Activated naive CD4-positive, alpha-beta T cell treated with anti-CD3 and anti-CD28 coated beads for 36 hours (primary cell): ENCODE data around the gene NUDCD3. TPM values are rescaled to one million over a fixed set of nuclear protein-coding genes. Genes with fewer than 3 reads are reported as not detected.

ENCODE experiments used
- CTCF ChIA-PET: fragments of 350-600 bp; sonication (Branson Sonifier 250); formaldehyde crosslinking; loops from one replicate; lab custom pipeline; 2021; ENCODE audit warnings: antibody characterized with exemption; lab: Charles Lee
- DNase-seq: peaks from one replicate; pipeline ENCODE4 v3.0.0-alpha.2; 2020
- H3K27ac Mint-ChIP-seq: one replicate; pipeline ENCODE4 v1.8.0; 2021; ENCODE audit warnings: mild to moderate bottlenecking, mixed read lengths
- H3K27me3 Mint-ChIP-seq: one replicate; pipeline ENCODE4 v1.8.0; 2021; ENCODE audit warnings: low read depth, mixed read lengths
- H3K36me3 Mint-ChIP-seq: one replicate; pipeline ENCODE4 v1.8.0; 2021; ENCODE audit warnings: low read depth, mixed read lengths
- H3K4me1 Mint-ChIP-seq: one replicate; pipeline ENCODE4 v1.8.0; 2021; ENCODE audit warnings: low read depth, mixed read lengths
- H3K4me3 Mint-ChIP-seq: one replicate; pipeline ENCODE4 v1.8.0; 2021; ENCODE audit warnings: mild to moderate bottlenecking, moderate library complexity, mixed read lengths
- H3K9me3 Mint-ChIP-seq: one replicate; pipeline ENCODE4 v1.8.0; 2021; ENCODE audit warnings: mixed read lengths
- intact Hi-C: fragments of 100-400 bp; cut with micrococcal nuclease; formaldehyde crosslinking; loops from one replicate; pipeline ENCODE4 v1.15.1; 2023
- total RNA-seq, 2 experiments: library from RNA; stranded (reverse); gene quantifications; one replicate each; pipeline ENCODE4 v1.2.3, GENCODE V29; 2021

Gene NUDCD3
- total RNA-seq, 2 experiments from 2014 or later, result 81.1 to 81.8 TPM

- no peak overlapping the region for H3K4me3 Mint-ChIP-seq
- H3K9me3 Mint-ChIP-seq, result no peaks in the 10 kb centered on the region
- CTCF ChIA-PET, result interaction anchor here (1.2 kb wide), 1 partner anchor 10 kb away, joined by 4 read pairs; no protein-coding TSS in a partner anchor
- peaks cover 29% of the 10 kb centered on the region for H3K36me3 Mint-ChIP-seq
- no peak overlapping the region for H3K27ac Mint-ChIP-seq
- intact Hi-C loops, result no loop called here
- H3K4me1 Mint-ChIP-seq, result peaks cover 47% of the 10 kb centered on the region
- DNase-seq, result no peak
- no peaks in the 10 kb centered on the region for H3K27me3 Mint-ChIP-seq
These were observed 19.0 kb downstream of the NUDCD3 start for GRCh38 chr7:44471436-44471835.

DNA sequence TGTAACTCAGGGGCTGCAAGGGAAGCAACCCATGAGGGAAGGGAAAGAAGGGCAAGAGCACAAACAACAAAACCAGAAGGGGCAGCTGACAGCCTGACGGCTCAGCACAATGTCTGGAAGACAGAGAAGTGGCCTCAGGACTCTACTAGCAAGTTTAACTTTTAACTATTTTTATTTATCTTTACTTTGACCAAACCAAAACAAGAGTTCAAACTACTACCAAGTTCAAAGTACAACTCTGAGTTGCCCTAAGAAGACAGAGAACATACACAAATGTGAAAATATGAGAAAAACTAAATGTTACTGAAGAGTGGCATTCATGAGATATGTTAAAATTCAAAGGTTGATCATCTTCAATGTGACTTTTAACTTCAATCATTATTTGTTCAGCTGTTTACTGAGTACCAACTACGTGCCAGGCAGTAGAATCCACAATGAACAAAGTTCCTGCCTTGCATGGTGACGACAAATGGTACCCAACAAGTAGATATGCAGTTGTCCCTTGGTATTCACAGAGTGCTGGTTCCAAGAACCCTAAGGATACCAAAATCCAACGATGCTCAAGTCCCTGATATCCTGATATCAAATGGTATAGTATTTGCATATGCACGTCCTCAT, 19.7 kb downstream of the NUDCD3 start:
- Mint-ChIP-seq H3K27ac (no peak overlapping the region), H3K27me3 (no peaks in the 10 kb centered on the region), H3K4me3 (no peak overlapping the region), H3K9me3 (no peaks in the 10 kb centered on the region), H3K4me1 (peaks cover 53% of the 10 kb centered on the region), H3K36me3 (peaks cover 26% of the 10 kb centered on the region)
- intact Hi-C loops, result no loop called here
- no peak for DNase-seq
- CTCF ChIA-PET, result interaction anchor here (1.2 kb wide), 1 partner anchor 9 kb away, joined by 4 read pairs; no protein-coding TSS in a partner anchor

- H3K9me3 Mint-ChIP-seq, result no peaks in the 10 kb centered on the region
- intact Hi-C loops, result no loop called here
- DNase-seq, result no peak
- H3K36me3 Mint-ChIP-seq, result peaks cover 27% of the 10 kb centered on the region
- peaks cover 58% of the 10 kb centered on the region for H3K4me1 Mint-ChIP-seq
- no peak overlapping the region for H3K4me3 Mint-ChIP-seq
- no peak overlapping the region for H3K27ac Mint-ChIP-seq
- CTCF ChIA-PET, result interaction anchor here (0.6 to 1.2 kb wide), 2 partner anchors 8 to 130 kb away, joined by 3 to 4 read pairs; no protein-coding TSS in a partner anchor
- H3K27me3 Mint-ChIP-seq, result no peaks in the 10 kb centered on the region
These were observed 20.4 kb downstream of the NUDCD3 start for GRCh38 chr7:44470135-44470479.

GRCh38 chr7:44469461-44470134, 20.9 kb downstream of the NUDCD3 start:
- Mint-ChIP-seq H3K27ac (no peak overlapping the region), H3K4me1 (peaks cover 57% of the 10 kb centered on the region), H3K4me3 (no peak overlapping the region), H3K27me3 (no peaks in the 10 kb centered on the region), H3K9me3 (no peaks in the 10 kb centered on the region), H3K36me3 (peaks cover 28% of the 10 kb centered on the region)
- CTCF ChIA-PET, result interaction anchor here (0.6 to 1.1 kb wide), 2 partner anchors 37 to 130 kb away, joined by 3 read pairs; no protein-coding TSS in a partner anchor
- DNase-seq, result no peak
- intact Hi-C loops, result loop anchor here (10.0 kb wide), 1 partner anchor 345 kb away; the partner anchor contains the start of gene POLD2

DNA sequence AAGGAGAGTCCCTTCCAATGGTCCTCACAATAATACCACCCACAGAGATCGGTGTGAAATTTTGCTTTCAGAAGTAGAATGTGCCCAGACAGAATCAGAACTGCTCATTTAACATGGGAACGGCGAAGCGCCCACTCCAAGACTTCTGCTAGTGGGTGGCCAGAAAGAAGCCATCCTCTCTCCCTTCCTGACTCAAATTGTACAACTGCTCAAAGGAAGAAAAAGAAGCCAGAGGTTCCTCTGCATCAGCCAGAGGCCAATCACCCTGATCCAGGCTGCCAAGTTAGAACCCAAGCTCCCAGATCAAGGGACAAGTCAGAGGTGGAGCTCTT, 23.3 kb downstream of the NUDCD3 start:
- intact Hi-C loops, result loop anchor here (10.0 kb wide), 1 partner anchor 342 kb away; the partner anchor contains the start of gene POLD2
- H3K27ac Mint-ChIP-seq, result no peak overlapping the region
- no peak overlapping the region for H3K4me3 Mint-ChIP-seq
- H3K36me3 Mint-ChIP-seq, result peaks cover 26% of the 10 kb centered on the region
- CTCF ChIA-PET, result interaction anchor here (0.7 to 1.0 kb wide), 2 partner anchors 10 to 70 kb away, joined by 3 to 4 read pairs; no protein-coding TSS in a partner anchor
- H3K4me1 Mint-ChIP-seq, result peaks cover 64% of the 10 kb centered on the region
- H3K27me3 Mint-ChIP-seq, result no peaks in the 10 kb centered on the region
- DNase-seq, result no peak
- no peaks in the 10 kb centered on the region for H3K9me3 Mint-ChIP-seq

GRCh38 chr7:44466300-44467216, 23.9 kb downstream of the NUDCD3 start:
- CTCF ChIA-PET, result interaction anchor here (0.9 to 1.0 kb wide), 2 partner anchors 9 to 10 kb away, joined by 3 read pairs; no protein-coding TSS in a partner anchor
- Mint-ChIP-seq H3K27ac (no peak overlapping the region), H3K9me3 (no peaks in the 10 kb centered on the region), H3K27me3 (no peaks in the 10 kb centered on the region), H3K36me3 (peaks cover 26% of the 10 kb centered on the region), H3K4me3 (no peak overlapping the region), H3K4me1 (peaks cover 66% of the 10 kb centered on the region)
- intact Hi-C loops, result loop anchor here (10.0 kb wide), 1 partner anchor 342 kb away; the partner anchor contains the start of gene POLD2
- peak; percentile 39 for DNase-seq

- no peak for DNase-seq
- H3K27ac Mint-ChIP-seq, result no peak overlapping the region
- intact Hi-C loops, result loop anchor here (10.0 kb wide), 1 partner anchor 341 kb away; the partner anchor contains the start of gene POLD2
- H3K4me1 Mint-ChIP-seq, result peaks cover 73% of the 10 kb centered on the region
- peaks cover 27% of the 10 kb centered on the region for H3K36me3 Mint-ChIP-seq
- CTCF ChIA-PET, result no interaction called here
- H3K27me3 Mint-ChIP-seq, result no peaks in the 10 kb centered on the region
- H3K4me3 Mint-ChIP-seq, result no peak overlapping the region
- H3K9me3 Mint-ChIP-seq, result no peaks in the 10 kb centered on the region
These were observed 25.0 kb downstream of the NUDCD3 start for GRCh38 chr7:44465490-44465889.

- no peaks in the 10 kb centered on the region for H3K27me3 Mint-ChIP-seq
- H3K9me3 Mint-ChIP-seq, result no peaks in the 10 kb centered on the region
- CTCF ChIA-PET, result interaction anchor here (0.7 to 0.9 kb wide), 4 partner anchors 11 to 299 kb away, joined by 3 read pairs; no protein-coding TSS in a partner anchor
- H3K4me1 Mint-ChIP-seq, result peaks cover 72% of the 10 kb centered on the region
- H3K27ac Mint-ChIP-seq, result no peak overlapping the region
- intact Hi-C loops, result loop anchor here (5.0 to 10.0 kb wide), 3 partner anchors 221 to 338 kb away; partner anchors contain the start of gene POLD2
- no peak overlapping the region for H3K4me3 Mint-ChIP-seq
- H3K36me3 Mint-ChIP-seq, result peaks cover 23% of the 10 kb centered on the region
- DNase-seq, result no peak
These were observed 27.2 kb downstream of the NUDCD3 start for GRCh38 chr7:44463169-44463808.

DNA sequence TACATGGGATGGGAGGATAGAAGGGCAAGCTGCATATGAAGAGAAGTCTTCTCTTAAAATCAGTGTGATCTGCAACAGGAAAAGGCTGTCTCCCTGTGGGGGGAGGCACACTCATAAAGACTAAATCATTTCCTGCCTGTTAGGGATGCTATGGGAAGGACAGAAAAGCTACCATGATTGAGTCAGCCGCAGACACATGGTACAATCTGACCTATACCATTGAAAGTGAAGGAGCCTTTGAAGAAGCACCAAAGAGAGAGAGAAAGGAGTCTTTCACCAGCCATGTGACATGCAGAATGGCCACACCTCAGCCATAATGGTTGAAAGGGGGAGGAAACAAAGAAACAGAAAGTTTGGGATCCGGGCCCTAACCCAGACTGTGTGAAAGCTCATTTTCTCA, 29.1 kb downstream of the NUDCD3 start:
- Mint-ChIP-seq H3K4me3 (peak overlapping the region; percentile 59), H3K9me3 (no peaks in the 10 kb centered on the region), H3K27me3 (no peaks in the 10 kb centered on the region), H3K27ac (peak overlapping the region; percentile 94), H3K4me1 (peaks cover 75% of the 10 kb centered on the region), H3K36me3 (peaks cover 21% of the 10 kb centered on the region)
- CTCF ChIA-PET, result interaction anchor here (0.5 to 1.7 kb wide), 8 partner anchors 9 to 221 kb away, joined by 3 to 7 read pairs (median 4); no protein-coding TSS in a partner anchor
- DNase-seq, result peak; percentile 79
- intact Hi-C loops, result loop anchor here (1.0 to 10.0 kb wide), 7 partner anchors 13 to 385 kb away; partner anchors contain the start of genes NUDCD3 and POLD2

DNA sequence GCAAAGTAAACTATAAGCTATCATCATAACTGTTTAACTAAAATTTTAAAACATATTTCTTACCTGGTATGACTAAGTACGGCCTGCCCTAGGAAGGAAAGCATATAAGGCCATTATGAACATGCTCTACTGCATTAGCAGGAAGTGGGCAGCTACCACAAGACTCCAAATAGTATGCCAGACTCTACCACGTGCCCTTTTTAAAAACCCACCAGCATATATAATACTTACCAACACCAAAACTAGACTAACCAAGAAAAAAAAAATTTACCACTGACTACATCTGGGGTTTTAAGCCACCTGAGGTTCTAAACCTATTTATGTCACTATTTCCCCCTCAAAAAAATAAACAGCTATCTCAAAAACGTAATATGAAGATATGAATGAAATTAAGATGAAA, 30.1 kb downstream of the NUDCD3 start:
- H3K27me3 Mint-ChIP-seq, result no peaks in the 10 kb centered on the region
- H3K4me1 Mint-ChIP-seq, result peaks cover 72% of the 10 kb centered on the region
- DNase-seq, result peak; percentile 74
- CTCF ChIA-PET, result interaction anchor here (1.4 kb wide), 1 partner anchor 28 kb away, joined by 7 read pairs; no protein-coding TSS in a partner anchor
- H3K9me3 Mint-ChIP-seq, result no peaks in the 10 kb centered on the region
- intact Hi-C loops, result loop anchor here (1.0 to 10.0 kb wide), 7 partner anchors 14 to 386 kb away; partner anchors contain the start of gene POLD2
- peak overlapping the region; percentile 94 for H3K27ac Mint-ChIP-seq
- no peak overlapping the region for H3K4me3 Mint-ChIP-seq
- peaks cover 21% of the 10 kb centered on the region for H3K36me3 Mint-ChIP-seq

- peaks cover 55% of the 10 kb centered on the region for H3K4me1 Mint-ChIP-seq
- H3K27ac Mint-ChIP-seq, result no peak overlapping the region
- no peaks in the 10 kb centered on the region for H3K9me3 Mint-ChIP-seq
- no peak overlapping the region for H3K4me3 Mint-ChIP-seq
- no peaks in the 10 kb centered on the region for H3K27me3 Mint-ChIP-seq
- intact Hi-C loops, result no loop called here
- peaks cover 21% of the 10 kb centered on the region for H3K36me3 Mint-ChIP-seq
- CTCF ChIA-PET, result interaction anchor here (0.6 to 1.0 kb wide), 4 partner anchors 11 to 121 kb away, joined by 3 to 5 read pairs (median 4); no protein-coding TSS in a partner anchor
- no peak for DNase-seq
These were observed 35.3 kb downstream of the NUDCD3 start for GRCh38 chr7:44455155-44455554.
